Measurements from ENCODE around the gene KIZ.
"Not testable (repeated sequence)": the region's sequence is repeated elsewhere in the genome, so short reads cannot be mapped to it uniquely, and the experiment has no call there.

KIZ gene

GRCh38 chr20:21241406-21241805 lies 115.5 kb downstream of the KIZ start:
- no peak for DNase-seq (ENCODE audit: low read depth)

GRCh38 chr20:21243811-21244210 lies 117.9 kb downstream of the KIZ start:
- no peak overlapping the region for H3K4me3 ChIP-seq (ENCODE audit: low read length)
- TF ChIP-seq CTCF (conservative IDR thresholded peaks at IDR 0.05; ENCODE audit: low read depth, low read length) = no peak
- no peak for DNase-seq (ENCODE audit: low read depth)

More at GRCh38 chr20:21241406-21241805, 115.5 kb downstream of the KIZ start:
- no peak overlapping the region for H3K4me3 ChIP-seq (ENCODE audit: low read length)
- TF ChIP-seq CTCF (conservative IDR thresholded peaks at IDR 0.05; ENCODE audit: low read depth, low read length) = no peak

- no peak for DNase-seq (ENCODE audit: low read depth)
- H3K4me3 ChIP-seq (ENCODE audit: low read length) = no peak overlapping the region
- no peak for TF ChIP-seq CTCF (conservative IDR thresholded peaks at IDR 0.05; ENCODE audit: low read depth, low read length)
Observed at GRCh38 chr20:21244808-21245207, 118.9 kb downstream of the KIZ start.

GRCh38 chr20:21246161-21246560 lies 120.3 kb downstream of the KIZ start:
- TF ChIP-seq CTCF (conservative IDR thresholded peaks at IDR 0.05; ENCODE audit: low read depth, low read length) = no peak
- no peak for DNase-seq (ENCODE audit: low read depth)
- H3K4me3 ChIP-seq (ENCODE audit: low read length) = no peak overlapping the region

- not testable (repeated sequence) for H3K4me3 ChIP-seq (ENCODE audit: low read length); DNase-seq (ENCODE audit: low read depth)
Observed at GRCh38 chr20:21247603-21248095, 121.8 kb downstream of the KIZ start.

GRCh38 chr20:21251278-21251677 lies 125.4 kb downstream of the KIZ start:
- no peak for TF ChIP-seq CTCF (conservative IDR thresholded peaks at IDR 0.05; ENCODE audit: low read depth, low read length)
- H3K4me3 ChIP-seq (ENCODE audit: low read length) = no peak overlapping the region
- no peak for DNase-seq (ENCODE audit: low read depth)

- no peak for TF ChIP-seq CTCF (conservative IDR thresholded peaks at IDR 0.05; ENCODE audit: low read depth, low read length)
- DNase-seq (ENCODE audit: low read depth) = no peak
- no peak overlapping the region for H3K4me3 ChIP-seq (ENCODE audit: low read length)
Observed at GRCh38 chr20:21257192-21257591, 131.3 kb downstream of the KIZ start.

GRCh38 chr20:21258411-21258810 lies 132.5 kb downstream of the KIZ start:
- no peak overlapping the region for H3K4me3 ChIP-seq (ENCODE audit: low read length)
- no peak for DNase-seq (ENCODE audit: low read depth)
- no peak for TF ChIP-seq CTCF (conservative IDR thresholded peaks at IDR 0.05; ENCODE audit: low read depth, low read length)

Data from retinal pigment epithelial cell (primary cell).